ENCODE data around the gene SPEG. TPM values are rescaled to one million over a fixed set of nuclear protein-coding genes. Genes with fewer than 3 reads are reported as not detected.
A peak's percentile ranks its signal among the peaks of the same experiment; 100 is the strongest.

Gene SPEG
- total and polyA plus RNA-seq, 3 experiments from 2014 or later: 0.48 to 1.0 (median 0.94) TPM

DNA sequence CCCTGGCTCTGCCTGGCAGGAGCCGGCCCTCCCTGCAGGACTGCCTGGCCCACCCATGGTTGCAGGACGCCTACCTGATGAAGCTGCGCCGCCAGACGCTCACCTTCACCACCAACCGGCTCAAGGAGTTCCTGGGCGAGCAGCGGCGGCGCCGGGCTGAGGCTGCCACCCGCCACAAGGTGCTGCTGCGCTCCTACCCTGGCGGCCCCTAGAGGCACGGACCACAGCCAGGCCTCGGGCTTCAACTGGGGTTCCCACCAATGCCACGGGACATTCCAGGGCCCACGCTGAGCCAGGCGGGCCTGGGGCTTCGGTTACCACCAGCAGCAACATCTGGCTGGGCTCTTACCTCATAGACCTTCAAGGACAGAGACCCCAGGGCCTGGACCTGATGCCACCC lies 57.9 kb downstream of the SPEG start:
- DNase-seq: no peak
- no peak overlapping the region for H3K27ac Mint-ChIP-seq

DNA sequence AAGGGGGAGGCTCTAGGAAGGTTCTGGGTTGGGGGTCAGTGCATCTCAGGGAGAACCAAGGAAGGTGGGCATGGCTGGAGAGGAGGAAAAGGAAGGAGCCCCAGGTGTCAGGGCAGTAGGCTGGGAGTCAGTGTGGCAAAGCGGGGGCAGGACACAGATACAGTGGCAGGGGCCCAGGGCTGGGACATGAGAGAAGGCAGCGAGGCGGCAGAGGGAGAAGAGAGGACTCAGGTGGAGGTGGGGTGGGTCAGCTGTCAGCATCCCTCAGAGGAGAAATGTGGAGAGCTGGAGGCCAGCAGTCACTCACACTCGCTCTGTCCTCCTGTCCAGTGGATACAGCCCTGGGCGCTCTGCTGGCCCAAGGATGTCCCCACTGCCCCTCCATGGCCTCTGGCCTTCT lies 58.4 kb downstream of the SPEG start:
- H3K27ac ChIP-seq (ENCODE audit: low read depth, low read length): no peak overlapping the region
- H3K27me3 ChIP-seq (ENCODE audit: insufficient read depth, low read length, poor library complexity, severe bottlenecking): peaks cover 36% of the 10 kb centered on the region
- ChIA-PET CTCF (interaction anchor here (0.6 to 6.1 kb wide), 2 partner anchors 16 to 30 kb away, joined by 3 to 36 read pairs; no protein-coding TSS in a partner anchor), POLR2A (no interaction called here)
- peaks cover 48 to 62% of the 10 kb centered on the region in 2 donors for H3K27me3 Mint-ChIP-seq
- H3K4me3 Mint-ChIP-seq: no peak overlapping the region
- H3K4me3 ChIP-seq (ENCODE audit: low read length): no peak overlapping the region
- no peaks in the 10 kb centered on the region for H3K36me3 Mint-ChIP-seq
- H3K4me1 Mint-ChIP-seq: peaks cover 6 to 22% (median 8%) of the 10 kb centered on the region in 3 donors
- no peak for DNase-seq
- H3K36me3 ChIP-seq (ENCODE audit: insufficient read depth, low read length): no peaks in the 10 kb centered on the region
- H3K9me3 Mint-ChIP-seq: no peaks in the 10 kb centered on the region
- no peaks in the 10 kb centered on the region for H3K9me3 ChIP-seq (ENCODE audit: low read length)
- H3K27ac Mint-ChIP-seq: no peak overlapping the region
- peaks cover 12% of the 10 kb centered on the region for H3K4me1 ChIP-seq (ENCODE audit: insufficient read depth, low read length)

More for the DNA sequence above, 57.9 kb downstream of the SPEG start:
- Histone ChIP-seq H3K27ac (ENCODE audit: low read depth, low read length) (no peak overlapping the region), H3K9me3 (ENCODE audit: low read length) (no peaks in the 10 kb centered on the region), H3K4me1 (ENCODE audit: insufficient read depth, low read length) (peaks cover 9% of the 10 kb centered on the region), H3K4me3 (ENCODE audit: low read length) (no peak overlapping the region), H3K27me3 (ENCODE audit: insufficient read depth, low read length, poor library complexity, severe bottlenecking) (peaks cover 34% of the 10 kb centered on the region), H3K36me3 (ENCODE audit: insufficient read depth, low read length) (no peaks in the 10 kb centered on the region)
- H3K4me1 Mint-ChIP-seq: peaks cover 4 to 19% (median 7%) of the 10 kb centered on the region in 3 donors
- ChIA-PET CTCF (interaction anchor here (0.6 to 1.7 kb wide), 3 partner anchors 30 to 48 kb away, joined by 3 to 10 read pairs (median 4); no protein-coding TSS in a partner anchor), POLR2A (no interaction called here)
- H3K4me3 Mint-ChIP-seq: no peak overlapping the region
- H3K9me3 Mint-ChIP-seq: no peaks in the 10 kb centered on the region
- peaks cover 51 to 65% of the 10 kb centered on the region in 2 donors for H3K27me3 Mint-ChIP-seq
- no peaks in the 10 kb centered on the region for H3K36me3 Mint-ChIP-seq

DNA sequence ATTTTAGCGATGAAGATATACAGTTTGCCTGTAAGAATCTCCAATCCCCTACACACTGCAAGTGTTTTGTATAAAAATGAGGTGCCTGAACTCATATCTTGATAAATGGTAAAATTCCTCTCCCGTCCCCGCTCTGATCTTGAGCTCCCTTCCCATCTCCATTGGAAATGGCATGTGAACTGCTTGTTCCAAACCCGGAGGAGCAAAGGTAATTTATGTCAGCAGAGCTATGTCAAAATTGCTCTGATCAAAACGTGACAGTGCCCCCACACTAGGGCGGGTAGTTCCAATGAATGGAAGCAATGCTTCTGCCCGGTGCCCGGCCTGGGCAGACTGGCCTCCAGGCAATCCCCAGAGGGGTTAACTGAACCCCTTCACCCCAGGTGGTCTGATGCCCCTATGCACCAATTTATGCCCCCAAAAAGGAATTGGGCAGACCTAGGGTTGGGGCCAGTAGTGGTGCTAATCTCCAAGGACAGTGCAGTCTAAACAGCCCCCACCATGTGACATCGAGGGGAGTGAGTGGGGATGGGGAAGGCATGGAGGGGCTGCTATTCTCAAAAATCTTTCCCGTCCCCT lies 60.4 kb downstream of the SPEG start:
- no peak for DNase-seq
- H3K4me1 Mint-ChIP-seq: peaks cover 23 to 41% (median 25%) of the 10 kb centered on the region in 3 donors
- peaks cover 36% of the 10 kb centered on the region for H3K27me3 ChIP-seq (ENCODE audit: insufficient read depth, low read length, poor library complexity, severe bottlenecking)
- no peaks in the 10 kb centered on the region for H3K36me3 ChIP-seq (ENCODE audit: insufficient read depth, low read length)
- H3K9me3 Mint-ChIP-seq: no peaks in the 10 kb centered on the region
- no peak overlapping the region for H3K27ac Mint-ChIP-seq
- H3K36me3 Mint-ChIP-seq: peaks cover 0 to 4% (median 0%) of the 10 kb centered on the region in 3 donors
- peak overlapping the region in 1 of 7 donors; percentile 10 for H3K4me3 Mint-ChIP-seq
- H3K4me3 ChIP-seq (ENCODE audit: low read length): no peak overlapping the region
- peaks cover 48 to 67% of the 10 kb centered on the region in 2 donors for H3K27me3 Mint-ChIP-seq
- peaks cover 23% of the 10 kb centered on the region for H3K4me1 ChIP-seq (ENCODE audit: insufficient read depth, low read length)
- ChIA-PET POLR2A (no interaction called here), CTCF (interaction anchor here (1.1 to 6.1 kb wide), 10 partner anchors 11 to 48 kb away, joined by 3 to 102 read pairs (median 7); partner anchors contain the start of genes CHPF and TMEM198)
- H3K27ac ChIP-seq (ENCODE audit: low read depth, low read length): no peak overlapping the region
- no peaks in the 10 kb centered on the region for H3K9me3 ChIP-seq (ENCODE audit: low read length)

DNA sequence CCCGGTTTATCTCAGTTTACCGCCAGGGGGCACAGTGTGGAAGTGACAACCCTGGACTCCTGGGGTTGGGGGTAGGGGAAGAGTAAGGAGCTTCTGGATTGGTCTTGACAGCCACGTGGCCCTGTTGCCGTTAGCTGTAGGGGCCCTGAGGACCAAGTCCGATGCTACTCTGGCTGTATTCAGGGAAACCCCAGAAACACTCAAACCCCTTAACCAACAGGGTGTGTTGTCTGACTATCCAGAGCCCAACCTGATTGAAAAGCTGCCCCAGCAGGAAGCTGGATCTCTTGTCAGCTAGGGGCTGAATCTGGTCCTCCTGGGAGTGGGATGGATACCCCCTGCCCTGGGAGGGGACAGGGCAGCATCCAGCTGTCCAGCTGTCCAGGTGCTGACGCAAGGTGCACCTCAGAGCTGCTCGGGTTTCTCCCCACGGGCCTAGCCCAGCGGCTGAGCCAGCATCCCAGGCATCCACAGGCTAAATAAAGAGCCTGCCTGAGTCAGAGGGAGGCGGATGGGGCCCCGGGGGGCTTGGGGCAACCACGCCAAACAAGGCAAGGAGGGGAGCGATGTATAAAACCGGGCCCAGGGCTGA lies 61.0 kb downstream of the SPEG start:
- peak overlapping the region in 2 of 7 donors; percentile 54 to 85 for H3K4me3 Mint-ChIP-seq
- peaks cover 28 to 45% (median 28%) of the 10 kb centered on the region in 3 donors for H3K4me1 Mint-ChIP-seq
- Histone ChIP-seq H3K27ac (ENCODE audit: low read depth, low read length) (no peak overlapping the region), H3K4me3 (ENCODE audit: low read length) (no peak overlapping the region), H3K4me1 (ENCODE audit: insufficient read depth, low read length) (peaks cover 26% of the 10 kb centered on the region), H3K27me3 (ENCODE audit: insufficient read depth, low read length, poor library complexity, severe bottlenecking) (peaks cover 36% of the 10 kb centered on the region), H3K36me3 (ENCODE audit: insufficient read depth, low read length) (no peaks in the 10 kb centered on the region), H3K9me3 (ENCODE audit: low read length) (no peaks in the 10 kb centered on the region)
- no peaks in the 10 kb centered on the region for H3K9me3 Mint-ChIP-seq
- DNase-seq: peak; percentile 21 to 68 (median 36)
- peaks cover 0 to 4% (median 0%) of the 10 kb centered on the region in 3 donors for H3K36me3 Mint-ChIP-seq
- CTCF ChIA-PET: interaction anchor here (1.1 to 6.1 kb wide), 10 partner anchors 11 to 48 kb away, joined by 3 to 102 read pairs (median 7); partner anchors contain the start of genes CHPF and TMEM198
- H3K27ac Mint-ChIP-seq: no peak overlapping the region
- POLR2A ChIA-PET: no interaction called here
- peaks cover 42 to 61% of the 10 kb centered on the region in 2 donors for H3K27me3 Mint-ChIP-seq

DNA sequence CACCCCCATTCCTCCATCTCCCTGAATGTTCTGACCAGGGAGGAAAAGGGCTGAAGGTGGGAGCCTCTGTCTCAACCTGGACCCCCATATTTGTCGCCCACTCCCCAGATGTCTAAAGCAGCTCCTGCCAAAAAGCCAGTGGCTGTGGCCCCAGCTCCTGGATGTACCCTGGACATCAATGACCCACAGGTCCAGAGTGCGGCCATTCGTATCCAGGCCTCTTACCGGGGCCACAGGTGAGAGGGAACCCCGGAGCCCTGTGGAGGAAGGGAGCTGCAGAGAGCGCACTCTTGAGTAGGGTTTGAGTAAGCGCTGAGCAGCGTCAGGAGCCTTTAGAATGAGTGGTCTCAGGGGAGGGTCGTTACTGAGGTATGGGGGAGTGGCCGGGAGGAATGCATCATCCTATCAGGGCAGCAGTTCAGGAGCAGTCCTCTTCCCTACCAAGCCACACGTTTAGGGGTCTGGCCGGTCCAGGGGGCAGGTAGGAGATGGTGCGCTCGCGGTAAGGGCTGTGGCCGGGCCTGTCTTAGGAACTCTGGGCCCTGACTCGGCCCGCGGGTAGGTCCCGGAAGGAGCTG lies 61.7 kb downstream of the SPEG start:
- Mint-ChIP-seq H3K27me3 (peaks cover 39 to 58% of the 10 kb centered on the region in 2 donors), H3K9me3 (no peaks in the 10 kb centered on the region), H3K4me1 (peaks cover 28 to 45% (median 30%) of the 10 kb centered on the region in 3 donors), H3K36me3 (peaks cover 0 to 4% (median 0%) of the 10 kb centered on the region in 3 donors), H3K4me3 (peak overlapping the region; percentile 47 to 94 (median 58)), H3K27ac (peak overlapping the region in 1 of 8 donors; percentile 34)
- Histone ChIP-seq H3K27ac (ENCODE audit: low read depth, low read length) (no peak overlapping the region), H3K9me3 (ENCODE audit: low read length) (no peaks in the 10 kb centered on the region), H3K4me3 (ENCODE audit: low read length) (no peak overlapping the region), H3K36me3 (ENCODE audit: insufficient read depth, low read length) (no peaks in the 10 kb centered on the region), H3K4me1 (ENCODE audit: insufficient read depth, low read length) (peaks cover 26% of the 10 kb centered on the region), H3K27me3 (ENCODE audit: insufficient read depth, low read length, poor library complexity, severe bottlenecking) (peaks cover 36% of the 10 kb centered on the region)
- ChIA-PET CTCF (interaction anchor here (0.7 to 6.1 kb wide), 10 partner anchors 12 to 146 kb away, joined by 3 to 102 read pairs (median 5); partner anchors contain the start of genes CHPF and TMEM198), POLR2A (no interaction called here)
- DNase-seq: no peak

GRCh38 chr2:219496825-219497494 lies 62.3 kb downstream of the SPEG start:
- H3K27ac Mint-ChIP-seq: peak overlapping the region in 1 of 8 donors; percentile 34
- Histone ChIP-seq H3K27ac (ENCODE audit: low read depth, low read length) (no peak overlapping the region), H3K9me3 (ENCODE audit: low read length) (no peaks in the 10 kb centered on the region), H3K4me3 (ENCODE audit: low read length) (peak overlapping the region; percentile 77), H3K4me1 (ENCODE audit: insufficient read depth, low read length) (peaks cover 26% of the 10 kb centered on the region), H3K36me3 (ENCODE audit: insufficient read depth, low read length) (no peaks in the 10 kb centered on the region), H3K27me3 (ENCODE audit: insufficient read depth, low read length, poor library complexity, severe bottlenecking) (peaks cover 36% of the 10 kb centered on the region)
- ChIA-PET CTCF (interaction anchor here (0.7 to 6.1 kb wide), 7 partner anchors 12 to 145 kb away, joined by 3 to 102 read pairs (median 8); no protein-coding TSS in a partner anchor), POLR2A (no interaction called here)
- peaks cover 34 to 56% of the 10 kb centered on the region in 2 donors for H3K27me3 Mint-ChIP-seq
- no peaks in the 10 kb centered on the region for H3K9me3 Mint-ChIP-seq
- peak overlapping the region; percentile 85 to 99 (median 96) for H3K4me3 Mint-ChIP-seq
- H3K4me1 Mint-ChIP-seq: peaks cover 28 to 45% (median 31%) of the 10 kb centered on the region in 3 donors
- peak in 1 of 5 donors; percentile 8 for DNase-seq
- peaks cover 0 to 6% (median 0%) of the 10 kb centered on the region in 3 donors for H3K36me3 Mint-ChIP-seq

GRCh38 chr2:219497495-219498279 lies 63.0 kb downstream of the SPEG start:
- no peaks in the 10 kb centered on the region for H3K9me3 ChIP-seq (ENCODE audit: low read length)
- Mint-ChIP-seq H3K4me3 (peak overlapping the region; percentile 85 to 99 (median 96)), H3K27ac (peak overlapping the region in 4 of 8 donors; percentile 26 to 87 (median 52)), H3K36me3 (peaks cover 0 to 10% (median 0%) of the 10 kb centered on the region in 3 donors), H3K27me3 (peaks cover 28 to 50% of the 10 kb centered on the region in 2 donors), H3K9me3 (no peaks in the 10 kb centered on the region), H3K4me1 (peaks cover 28 to 45% (median 32%) of the 10 kb centered on the region in 3 donors)
- CTCF ChIA-PET: interaction anchor here (1.0 to 6.1 kb wide), 9 partner anchors 11 to 110 kb away, joined by 3 to 102 read pairs (median 4); partner anchors contain the start of gene DNPEP
- peak in 4 of 5 donors; percentile 13 to 60 (median 34) for DNase-seq
- POLR2A ChIA-PET: interaction anchor here (1.2 kb wide), 1 partner anchor 110 kb away, joined by 3 read pairs; the partner anchor contains the start of gene DNPEP
- peak overlapping the region; percentile 70 for H3K27ac ChIP-seq (ENCODE audit: low read depth, low read length)
- peaks cover 26% of the 10 kb centered on the region for H3K4me1 ChIP-seq (ENCODE audit: insufficient read depth, low read length)
- peaks cover 36% of the 10 kb centered on the region for H3K27me3 ChIP-seq (ENCODE audit: insufficient read depth, low read length, poor library complexity, severe bottlenecking)
- H3K36me3 ChIP-seq (ENCODE audit: insufficient read depth, low read length): no peaks in the 10 kb centered on the region
- peak overlapping the region; percentile 77 for H3K4me3 ChIP-seq (ENCODE audit: low read length)

Measured in CD8-positive, alpha-beta memory T cell (primary cell).